Spleen (tissue), 7 donors: ENCODE data around the gene TNFAIP2.

Source experiments
- POLR2A ChIP-seq, 3 donors: fragments of 450-650 bp; IDR thresholded peaks; one replicate each; pipeline ENCODE4 v1.5.1; 2017; ENCODE audit warnings: antibody characterized with exemption in 3 of 3, mild to moderate bottlenecking in 1 of 3
- POLR2AphosphoS5 ChIP-seq, 3 donors: sonication (generic); formaldehyde crosslinking; IDR thresholded peaks; one replicate each; pipeline ENCODE4 v1.5.1; 2017; ENCODE audit warnings: antibody characterized with exemption in 3 of 3
- TF ChIP-seq, protein P1 (sequence below), 11 experiments: fragments of 200-600 bp in 7 of 11; fragments of 450-650 bp in 4 of 11; sonication (generic) in 4 of 11; IDR thresholded peaks in 8 of 11; conservative IDR thresholded peaks in 3 of 11; 1 replicate in 7 of 11; 2 replicates in 4 of 11; pipeline versions ENCODE4 v1.4.0 to v1.8.0; 2016 to 2021; ENCODE audit warnings: antibody characterized with exemption in 11 of 11, inconsistent platforms in 4 of 11, mild to moderate bottlenecking in 1 of 11
- donor health status: DM: no; HTN: no; CAD: no; lungs with moderate emphysema.
- donor health status: DM: no; HTN: no; CAD: no.
- donor health status: DM: no; HTN: no; CAD: no.

DNA sequence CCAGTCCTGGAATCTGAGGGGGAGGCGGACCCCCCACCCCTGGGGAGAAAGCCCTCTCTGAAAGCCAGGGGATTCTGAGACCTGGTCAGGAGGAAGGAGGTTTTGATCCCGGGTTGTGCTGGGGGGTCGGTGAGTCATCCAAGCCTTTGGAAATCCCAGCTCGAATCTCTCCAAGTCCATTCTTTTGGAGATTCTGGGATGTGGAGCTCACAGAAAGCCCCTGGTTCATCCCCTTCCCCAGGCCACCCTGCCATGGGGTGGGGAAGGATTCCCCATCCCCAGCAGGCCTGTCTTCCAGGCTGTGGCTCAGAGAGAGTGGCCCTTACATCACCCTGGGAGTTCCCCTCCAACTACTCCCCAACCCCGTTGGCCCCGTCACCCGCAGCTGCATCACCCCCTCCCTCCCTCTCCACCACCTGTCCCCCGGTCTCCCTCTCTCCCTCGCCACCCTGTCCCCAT, 14.5 kb upstream of the TNFAIP2 start:
- TF ChIP-seq, protein P1, sequence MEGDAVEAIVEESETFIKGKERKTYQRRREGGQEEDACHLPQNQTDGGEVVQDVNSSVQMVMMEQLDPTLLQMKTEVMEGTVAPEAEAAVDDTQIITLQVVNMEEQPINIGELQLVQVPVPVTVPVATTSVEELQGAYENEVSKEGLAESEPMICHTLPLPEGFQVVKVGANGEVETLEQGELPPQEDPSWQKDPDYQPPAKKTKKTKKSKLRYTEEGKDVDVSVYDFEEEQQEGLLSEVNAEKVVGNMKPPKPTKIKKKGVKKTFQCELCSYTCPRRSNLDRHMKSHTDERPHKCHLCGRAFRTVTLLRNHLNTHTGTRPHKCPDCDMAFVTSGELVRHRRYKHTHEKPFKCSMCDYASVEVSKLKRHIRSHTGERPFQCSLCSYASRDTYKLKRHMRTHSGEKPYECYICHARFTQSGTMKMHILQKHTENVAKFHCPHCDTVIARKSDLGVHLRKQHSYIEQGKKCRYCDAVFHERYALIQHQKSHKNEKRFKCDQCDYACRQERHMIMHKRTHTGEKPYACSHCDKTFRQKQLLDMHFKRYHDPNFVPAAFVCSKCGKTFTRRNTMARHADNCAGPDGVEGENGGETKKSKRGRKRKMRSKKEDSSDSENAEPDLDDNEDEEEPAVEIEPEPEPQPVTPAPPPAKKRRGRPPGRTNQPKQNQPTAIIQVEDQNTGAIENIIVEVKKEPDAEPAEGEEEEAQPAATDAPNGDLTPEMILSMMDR (IDR thresholded peaks at IDR 0.05 in 8 of 11, conservative IDR thresholded peaks at IDR 0.05 in 3 of 11): no peak
- TF ChIP-seq POLR2AphosphoS5 (IDR thresholded peaks at IDR 0.05) (no peak), POLR2A (IDR thresholded peaks at IDR 0.05) (no peak)
